GM12891 (cell line): ENCODE results near the gene DDX5.
"Not testable (repeated sequence)": the region's sequence is repeated elsewhere in the genome, so short reads cannot be mapped to it uniquely, and the experiment has no call there.

ENCODE experiments used
- DNase-seq: peaks from one replicate; pipeline ENCODE4 v3.0.0; 2011; ENCODE audit warnings: low spot score; ENCODE audit not compliant: insufficient read length
- FAIRE-seq: peaks from 2 replicates; lab custom pipeline; 2011; peaks lifted over from hg19 to GRCh38; lab: Jason Lieb, UNC
- PAX5 ChIP-seq: IDR thresholded peaks from 2 replicates; pipeline ENCODE4 v1.6.1; 2011; ENCODE audit warnings: low read length, moderate library complexity, mild to moderate bottlenecking; ENCODE audit not compliant: insufficient read depth, severe bottlenecking
- POLR2A ChIP-seq: IDR thresholded peaks from 2 replicates; pipeline ENCODE4 v1.6.1; 2011; ENCODE audit warnings: low read depth, low read length, control low read depth
- POLR2AphosphoS5 ChIP-seq: IDR thresholded peaks from 2 replicates; pipeline ENCODE4 v1.6.1; 2011; ENCODE audit warnings: low read depth, low read length, control low read depth
- POU2F2 ChIP-seq: IDR thresholded peaks from 2 replicates; pipeline ENCODE4 v1.6.1; 2011; ENCODE audit warnings: low read depth, mild to moderate bottlenecking, control low read depth, low read length, moderate library complexity
- SPI1 ChIP-seq: IDR thresholded peaks from 2 replicates; pipeline ENCODE4 v1.6.1; 2011; ENCODE audit warnings: low read depth, low read length, control low read depth
- TAF1 ChIP-seq: IDR thresholded peaks from 2 replicates; pipeline ENCODE4 v1.6.1; 2011; ENCODE audit warnings: low read depth, low read length, control low read depth

Gene DDX5

DNA sequence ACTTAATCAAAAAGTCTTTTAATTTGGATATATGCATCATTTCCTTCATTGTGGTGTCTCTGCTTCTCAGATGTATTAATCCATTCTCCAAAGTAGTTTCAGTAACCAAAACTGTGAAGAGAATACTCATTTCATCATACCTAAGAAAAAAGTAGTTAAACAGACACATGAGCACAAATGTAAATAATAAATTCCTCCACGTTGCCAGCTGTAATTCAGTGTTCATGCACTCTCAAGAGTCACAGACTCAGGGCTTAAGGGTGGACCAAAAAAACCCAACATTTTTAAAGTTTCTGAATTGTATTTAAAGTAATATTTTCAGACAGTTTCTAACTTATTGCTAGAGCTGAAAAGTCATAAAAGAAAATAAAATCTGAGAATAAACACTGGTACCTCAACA lies 28.2 kb downstream of the DDX5 start:
- FAIRE-seq = no peak
- no peak for TF ChIP-seq POLR2A
- no peak for TF ChIP-seq SPI1
- TF ChIP-seq POU2F2 = no peak
- no peak for TF ChIP-seq TAF1
- no peak for TF ChIP-seq POLR2AphosphoS5
- no peak for TF ChIP-seq PAX5
- no peak for DNase-seq

GRCh38 chr17:64472564-64472963 lies 33.5 kb downstream of the DDX5 start:
- no peak for DNase-seq
- peak; percentile 31 for FAIRE-seq
- TF ChIP-seq TAF1 (no peak), SPI1 (no peak), POLR2A (no peak), POU2F2 (no peak), POLR2AphosphoS5 (no peak), PAX5 (no peak)

DNA sequence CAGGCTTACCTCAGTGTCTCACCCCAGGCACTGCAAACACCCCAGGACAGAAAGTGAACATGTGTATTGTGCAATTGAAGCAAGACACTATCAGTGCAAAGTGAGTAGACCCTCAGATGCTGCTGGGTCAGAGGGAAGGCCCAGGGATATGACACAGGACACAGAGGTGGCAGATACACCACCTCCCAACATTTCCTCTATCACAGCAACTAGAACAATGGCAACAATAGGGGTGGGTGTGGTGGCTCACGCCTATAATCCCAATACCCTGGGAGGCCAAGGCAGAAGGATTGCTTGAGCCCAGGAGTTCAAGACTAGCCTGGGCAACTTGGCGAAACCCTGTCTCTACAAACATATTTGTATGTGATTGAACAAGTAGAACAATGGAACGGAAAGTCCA lies 34.6 kb downstream of the DDX5 start:
- DNase-seq (no peak), FAIRE-seq (no peak)
- no peak for TF ChIP-seq PAX5
- no peak for TF ChIP-seq POLR2AphosphoS5
- TF ChIP-seq POLR2A = no peak
- no peak for TF ChIP-seq POU2F2
- no peak for TF ChIP-seq TAF1
- TF ChIP-seq SPI1 = no peak

DNA sequence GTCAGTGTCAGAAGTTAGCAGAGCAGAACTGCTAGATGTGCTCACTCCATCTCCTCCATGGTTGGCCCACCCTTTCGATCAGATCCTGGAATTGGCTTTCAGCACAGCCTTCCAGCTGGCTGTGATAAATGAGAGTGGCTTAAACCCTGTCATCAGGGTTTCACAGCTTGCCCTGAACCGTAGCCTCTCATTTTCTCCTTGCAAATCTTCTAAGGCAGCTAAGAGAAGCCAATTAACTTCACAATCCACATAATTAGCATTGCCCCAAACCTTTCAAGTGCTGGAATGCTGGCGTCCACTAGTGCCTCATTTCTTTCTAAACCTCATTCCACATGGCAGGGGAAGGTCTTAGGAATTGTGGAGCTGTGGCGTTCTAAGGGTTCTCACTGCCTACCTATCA lies 35.5 kb downstream of the DDX5 start:
- DNase-seq (no peak), FAIRE-seq (no peak)
- TF ChIP-seq POLR2A (no peak), TAF1 (no peak), POU2F2 (no peak), SPI1 (no peak), PAX5 (no peak), POLR2AphosphoS5 (no peak)

- not testable (repeated sequence) for DNase-seq, FAIRE-seq
Measured at GRCh38 chr17:64466834-64467233, 39.3 kb downstream of the DDX5 start.

DNA sequence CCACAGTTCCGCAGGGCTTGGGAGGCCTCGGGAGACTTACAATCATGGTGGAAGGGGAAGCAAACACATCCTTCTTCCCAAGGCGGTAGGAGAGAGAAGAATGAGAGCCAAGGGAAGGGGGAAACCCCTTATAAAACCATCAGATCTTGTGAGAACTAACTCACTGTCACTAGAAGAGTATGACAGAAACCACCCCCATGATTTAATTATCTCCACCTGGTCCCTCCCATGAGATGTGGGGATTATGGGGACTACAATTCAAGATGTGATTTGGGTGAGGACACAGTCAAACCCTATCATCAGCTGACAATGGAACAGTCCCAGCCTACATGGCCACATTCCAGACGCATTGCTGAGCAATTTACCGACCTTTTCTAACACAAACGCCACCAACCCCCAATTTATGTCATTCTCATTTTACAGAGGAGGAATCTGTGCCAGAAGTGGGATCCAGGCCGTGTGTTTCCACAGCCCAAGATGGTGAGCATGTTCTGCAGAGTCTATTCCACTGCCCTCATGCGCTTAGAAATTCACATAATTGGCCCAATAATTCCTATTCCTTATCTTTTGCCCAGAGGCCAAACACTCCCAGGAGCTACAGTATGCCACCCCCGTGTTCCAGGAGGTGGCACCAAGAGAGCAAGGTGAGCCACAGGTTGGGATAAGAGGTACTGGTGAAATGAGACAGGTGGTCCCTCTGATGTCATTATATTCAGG lies 39.9 kb downstream of the DDX5 start:
- DNase-seq (no peak), FAIRE-seq (no peak)
- TF ChIP-seq POLR2AphosphoS5 (no peak), POLR2A (no peak), PAX5 (no peak), POU2F2 (no peak), TAF1 (no peak), SPI1 (no peak)

DNA sequence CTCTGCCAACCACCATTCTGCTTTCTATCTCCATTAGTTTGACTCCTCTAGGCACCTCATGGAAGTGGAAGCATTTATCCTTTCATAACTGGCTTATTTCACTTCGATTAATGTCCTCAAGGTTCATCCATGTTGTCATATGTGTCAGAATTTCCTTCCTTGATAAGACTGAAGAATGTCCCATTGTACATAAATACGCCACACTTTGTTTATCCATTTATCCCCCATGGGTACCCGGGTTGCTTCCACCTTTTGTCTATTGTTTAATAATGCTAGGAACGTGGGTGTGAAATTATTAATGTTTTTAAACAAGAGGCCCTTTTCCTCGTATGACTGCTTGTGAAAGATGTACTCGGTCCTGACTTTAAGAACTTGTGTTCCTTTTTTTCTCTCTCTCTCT lies 44.3 kb downstream of the DDX5 start:
- TF ChIP-seq SPI1 (no peak), TAF1 (no peak), POLR2AphosphoS5 (no peak), POLR2A (no peak), PAX5 (no peak), POU2F2 (no peak)
- DNase-seq (no peak), FAIRE-seq (no peak)

GRCh38 chr17:64460955-64461354 lies 45.1 kb downstream of the DDX5 start:
- no peak for FAIRE-seq

DNA sequence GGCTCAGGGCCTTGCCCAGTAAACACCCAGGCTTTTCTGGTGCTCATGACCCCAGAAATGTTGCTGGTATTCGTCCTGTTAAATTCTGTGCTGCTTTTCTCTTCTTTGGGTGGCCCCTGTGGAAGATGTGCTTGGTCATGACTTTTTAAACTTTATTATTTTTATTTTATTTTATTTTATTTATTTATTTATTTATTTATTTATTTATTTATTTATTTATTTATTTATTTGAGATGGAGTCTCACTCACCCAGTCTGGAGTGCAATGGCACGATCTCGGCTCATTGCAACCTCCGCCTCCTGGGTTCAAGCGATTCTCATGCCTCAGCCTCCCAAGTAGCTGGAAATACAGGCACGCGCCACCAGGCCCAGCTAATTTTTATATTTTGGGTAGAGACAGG lies 46.3 kb downstream of the DDX5 start:
- DNase-seq, FAIRE-seq: not testable (repeated sequence)

More at GRCh38 chr17:64460955-64461354, 45.1 kb downstream of the DDX5 start:
- no peak for TF ChIP-seq SPI1
- no peak for TF ChIP-seq POU2F2
- TF ChIP-seq POLR2A = no peak
- no peak for TF ChIP-seq PAX5
- no peak for DNase-seq

GRCh38 chr17:64459284-64459747 lies 46.8 kb downstream of the DDX5 start:
- DNase-seq (no peak), FAIRE-seq (no peak)
- TF ChIP-seq POLR2A = no peak
- TF ChIP-seq PAX5 = no peak
- TF ChIP-seq SPI1 = no peak
- no peak for TF ChIP-seq POU2F2
- no peak for TF ChIP-seq POLR2AphosphoS5
- no peak for TF ChIP-seq TAF1

GRCh38 chr17:64458756-64459155 lies 47.3 kb downstream of the DDX5 start:
- TF ChIP-seq POLR2A (no peak), SPI1 (no peak), TAF1 (no peak), POU2F2 (no peak), POLR2AphosphoS5 (no peak), PAX5 (no peak)
- FAIRE-seq (no peak), DNase-seq (no peak)
